Measurements from ENCODE around the gene GABBR2. TPM values are rescaled to one million over a fixed set of nuclear protein-coding genes. Genes with fewer than 3 reads are reported as not detected.
"Not testable (repeated sequence)": the region's sequence is repeated elsewhere in the genome, so short reads cannot be mapped to it uniquely, and the experiment has no call there.

The GABBR2 gene
- total RNA-seq, 1 donor from 2014 or later = not detected

- no peak for DNase-seq (ENCODE audit: low read depth)
These were observed 112.2 kb downstream of the GABBR2 start for GRCh38 chr9:98596486-98596885.

GRCh38 chr9:98594546-98595160 is 114.1 kb downstream of the GABBR2 start:
- no peak for DNase-seq (ENCODE audit: low read depth)

GRCh38 chr9:98593354-98594253 is 115.1 kb downstream of the GABBR2 start:
- DNase-seq (ENCODE audit: low read depth) = no peak

- no peak for DNase-seq (ENCODE audit: low read depth)
These were observed 117.0 kb downstream of the GABBR2 start for GRCh38 chr9:98591696-98592095.

GRCh38 chr9:98590101-98590500 is 118.6 kb downstream of the GABBR2 start:
- DNase-seq (ENCODE audit: low read depth) = no peak

- no peak for DNase-seq (ENCODE audit: low read depth)
These were observed 119.6 kb downstream of the GABBR2 start for GRCh38 chr9:98589102-98589501.

GRCh38 chr9:98584853-98585438 is 123.8 kb downstream of the GABBR2 start:
- DNase-seq (ENCODE audit: low read depth) = not testable (repeated sequence)

- DNase-seq (ENCODE audit: low read depth) = no peak
These were observed 124.7 kb downstream of the GABBR2 start for GRCh38 chr9:98584059-98584458.

GRCh38 chr9:98583417-98583816 is 125.3 kb downstream of the GABBR2 start:
- DNase-seq (ENCODE audit: low read depth) = no peak

- no peak for DNase-seq (ENCODE audit: low read depth)
These were observed 127.8 kb downstream of the GABBR2 start for GRCh38 chr9:98580956-98581355.

- DNase-seq (ENCODE audit: low read depth) = no peak
These were observed 129.0 kb downstream of the GABBR2 start for GRCh38 chr9:98579700-98580099.

GRCh38 chr9:98577446-98577845 is 131.3 kb downstream of the GABBR2 start:
- no peak for DNase-seq (ENCODE audit: low read depth)

GRCh38 chr9:98576859-98577258 is 131.9 kb downstream of the GABBR2 start:
- no peak for DNase-seq (ENCODE audit: low read depth)

- DNase-seq (ENCODE audit: low read depth) = no peak
These were observed 132.4 kb downstream of the GABBR2 start for GRCh38 chr9:98576354-98576753.

GRCh38 chr9:98575379-98576346 is 133.1 kb downstream of the GABBR2 start:
- DNase-seq (ENCODE audit: low read depth) = peak; percentile 88

GRCh38 chr9:98573749-98574278 is 134.9 kb downstream of the GABBR2 start:
- no peak for DNase-seq (ENCODE audit: low read depth)

GRCh38 chr9:98572796-98573195 is 135.9 kb downstream of the GABBR2 start:
- no peak for DNase-seq (ENCODE audit: low read depth)

GRCh38 chr9:98572054-98572627 is 136.6 kb downstream of the GABBR2 start:
- DNase-seq (ENCODE audit: low read depth) = peak; percentile 6

- DNase-seq (ENCODE audit: low read depth) = no peak
These were observed 137.1 kb downstream of the GABBR2 start for GRCh38 chr9:98571643-98572042.

- no peak for DNase-seq (ENCODE audit: low read depth)
These were observed 137.9 kb downstream of the GABBR2 start for GRCh38 chr9:98570663-98571440.

Data from renal cortical epithelial cell (primary cell).